HepG2 (cell line): Measurements from ENCODE around the gene NUDT19.

Experiments
- CBX2 ChIP-seq, 2 experiments: fragments of 200-600 bp in 1 of 2; sonication (generic); formaldehyde crosslinking in 1 of 2; IDR thresholded peaks; 2 replicates each; pipeline versions ENCODE4 v1.7.0 to v1.8.1; 2018 to 2022; ENCODE audit warnings: low read depth in 2 of 2, low read length in 1 of 2, mild to moderate bottlenecking in 1 of 2, missing genetic modification reagents in 1 of 2
- CTCF ChIP-seq: sonication (generic); formaldehyde crosslinking; IDR thresholded peaks from 2 replicates; pipeline ENCODE4 v1.5.0; 2020; ENCODE audit warnings: mild to moderate bottlenecking, missing genetic modification reagents, moderate library complexity
- KLF16 ChIP-seq, 2 experiments: sonication (generic) in 1 of 2; formaldehyde crosslinking in 1 of 2; IDR thresholded peaks; 2 replicates each; pipeline versions ENCODE4 v1.6.1 to v1.8.0; 2016 to 2023; ENCODE audit warnings: missing genetic modification reagents in 2 of 2, missing compliant biosample characterization in 1 of 2
- MTA1 ChIP-seq: sonication (generic); formaldehyde crosslinking; IDR thresholded peaks from 2 replicates; pipeline ENCODE4 v1.4.0; 2020; ENCODE audit warnings: missing genetic modification reagents, mild to moderate bottlenecking, borderline replicate concordance
- MXI1 ChIP-seq: IDR thresholded peaks from 3 replicates; pipeline ENCODE4 v1.6.1; 2012; ENCODE audit warnings: low read depth, low read length, inconsistent platforms, borderline replicate concordance
- POLR2AphosphoS5 ChIP-seq: IDR thresholded peaks from 2 replicates; pipeline ENCODE4 v1.6.1; 2012; ENCODE audit warnings: low read depth, low read length
- RFX5 ChIP-seq: IDR thresholded peaks from 2 replicates; pipeline ENCODE4 v1.6.1; 2011; ENCODE audit warnings: low read depth, low read length, improper control_type of control experiment
- RFXAP ChIP-seq: sonication (generic); formaldehyde crosslinking; IDR thresholded peaks from 2 replicates; pipeline ENCODE4 v1.4.0; 2020; ENCODE audit warnings: missing genetic modification reagents, borderline replicate concordance
- STAT6 ChIP-seq: sonication (generic); formaldehyde crosslinking; IDR thresholded peaks from 2 replicates; pipeline ENCODE4 v1.4.0; 2020; ENCODE audit warnings: missing genetic modification reagents, mild to moderate bottlenecking, borderline replicate concordance
- ZNF224 ChIP-seq: sonication (generic); formaldehyde crosslinking; IDR thresholded peaks from 2 replicates; pipeline ENCODE4 v1.5.0; 2020; ENCODE audit warnings: mild to moderate bottlenecking, missing genetic modification reagents
- TF ChIP-seq, protein P1 (sequence below): sonication (generic); formaldehyde crosslinking; IDR thresholded peaks from 2 replicates; pipeline ENCODE4 v1.4.0; 2020; ENCODE audit warnings: missing genetic modification reagents
- TF ChIP-seq, protein P2 (sequence below): sonication (generic); formaldehyde crosslinking; conservative IDR thresholded peaks from 2 replicates; pipeline ENCODE4 v1.4.0; 2020; ENCODE audit warnings: missing genetic modification reagents

DNA sequence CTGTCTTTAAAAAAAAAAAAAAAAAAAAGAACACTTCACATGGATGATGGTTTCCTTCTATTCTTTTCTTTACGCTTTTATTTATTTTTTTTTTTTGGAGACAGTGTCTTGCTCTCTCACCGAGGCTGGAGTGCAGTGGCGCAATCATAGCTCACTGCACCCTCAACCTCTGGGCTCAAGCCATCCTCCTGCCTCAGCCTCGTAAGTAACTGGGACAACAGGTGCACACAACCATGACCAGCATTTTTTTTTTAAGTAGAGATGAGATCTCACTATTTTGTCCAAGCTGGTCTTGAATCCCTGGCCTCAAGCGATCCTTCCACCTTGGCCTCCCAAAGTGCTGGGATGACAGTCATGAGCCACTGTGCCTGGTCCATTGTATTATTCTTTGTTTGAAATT is 41.0 kb upstream of the NUDT19 start:
- TF ChIP-seq, protein P1, sequence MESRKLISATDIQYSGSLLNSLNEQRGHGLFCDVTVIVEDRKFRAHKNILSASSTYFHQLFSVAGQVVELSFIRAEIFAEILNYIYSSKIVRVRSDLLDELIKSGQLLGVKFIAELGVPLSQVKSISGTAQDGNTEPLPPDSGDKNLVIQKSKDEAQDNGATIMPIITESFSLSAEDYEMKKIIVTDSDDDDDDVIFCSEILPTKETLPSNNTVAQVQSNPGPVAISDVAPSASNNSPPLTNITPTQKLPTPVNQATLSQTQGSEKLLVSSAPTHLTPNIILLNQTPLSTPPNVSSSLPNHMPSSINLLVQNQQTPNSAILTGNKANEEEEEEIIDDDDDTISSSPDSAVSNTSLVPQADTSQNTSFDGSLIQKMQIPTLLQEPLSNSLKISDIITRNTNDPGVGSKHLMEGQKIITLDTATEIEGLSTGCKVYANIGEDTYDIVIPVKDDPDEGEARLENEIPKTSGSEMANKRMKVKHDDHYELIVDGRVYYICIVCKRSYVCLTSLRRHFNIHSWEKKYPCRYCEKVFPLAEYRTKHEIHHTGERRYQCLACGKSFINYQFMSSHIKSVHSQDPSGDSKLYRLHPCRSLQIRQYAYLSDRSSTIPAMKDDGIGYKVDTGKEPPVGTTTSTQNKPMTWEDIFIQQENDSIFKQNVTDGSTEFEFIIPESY (CRISPR knock-in tag) = no peak
- TF ChIP-seq MTA1 (CRISPR knock-in tag) (no peak), KLF16 (CRISPR knock-in tag; IDR thresholded peaks at IDR 0.05) (no peak), CBX2 (IDR thresholded peaks at IDR 0.05; ENCODE audit: low read depth, low read length) (no peak), CBX2 (CRISPR knock-in tag; IDR thresholded peaks at IDR 0.05; ENCODE audit: low read depth) (no peak), STAT6 (CRISPR knock-in tag) (no peak), POLR2AphosphoS5 (no peak), ZNF224 (CRISPR knock-in tag) (no peak), MXI1 (no peak), CTCF (CRISPR knock-in tag) (no peak), RFX5 (no peak), RFXAP (CRISPR knock-in tag) (no peak)
- TF ChIP-seq, protein P2, sequence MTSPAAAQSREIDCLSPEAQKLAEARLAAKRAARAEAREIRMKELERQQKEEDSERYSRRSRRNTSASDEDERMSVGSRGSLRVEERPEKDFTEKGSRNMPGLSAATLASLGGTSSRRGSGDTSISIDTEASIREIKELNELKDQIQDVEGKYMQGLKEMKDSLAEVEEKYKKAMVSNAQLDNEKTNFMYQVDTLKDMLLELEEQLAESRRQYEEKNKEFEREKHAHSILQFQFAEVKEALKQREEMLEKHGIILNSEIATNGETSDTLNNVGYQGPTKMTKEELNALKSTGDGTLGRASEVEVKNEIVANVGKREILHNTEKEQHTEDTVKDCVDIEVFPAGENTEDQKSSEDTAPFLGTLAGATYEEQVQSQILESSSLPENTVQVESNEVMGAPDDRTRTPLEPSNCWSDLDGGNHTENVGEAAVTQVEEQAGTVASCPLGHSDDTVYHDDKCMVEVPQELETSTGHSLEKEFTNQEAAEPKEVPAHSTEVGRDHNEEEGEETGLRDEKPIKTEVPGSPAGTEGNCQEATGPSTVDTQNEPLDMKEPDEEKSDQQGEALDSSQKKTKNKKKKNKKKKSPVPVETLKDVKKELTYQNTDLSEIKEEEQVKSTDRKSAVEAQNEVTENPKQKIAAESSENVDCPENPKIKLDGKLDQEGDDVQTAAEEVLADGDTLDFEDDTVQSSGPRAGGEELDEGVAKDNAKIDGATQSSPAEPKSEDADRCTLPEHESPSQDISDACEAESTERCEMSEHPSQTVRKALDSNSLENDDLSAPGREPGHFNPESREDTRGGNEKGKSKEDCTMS (CRISPR knock-in tag) = no peak
